Ovary (tissue), 9 donors: ENCODE results near the gene TDP1. TPM values are rescaled to one million over a fixed set of nuclear protein-coding genes. Genes with fewer than 3 reads are reported as not detected.

Source experiments
- DNase-seq, 5 donors: peaks; one replicate each; pipeline ENCODE4 v3.0.0-alpha.2; 2019 to 2020
- H3K27ac ChIP-seq, 2 donors: fragments of 200-600 bp; one replicate each; pipeline versions ENCODE4 v1.5.1 to v1.8.0; 2019 to 2022
- H3K27me3 ChIP-seq: fragments of 200-600 bp; one replicate; pipeline ENCODE4 v1.8.0; 2022
- H3K36me3 ChIP-seq: fragments of 200-600 bp; sonication (generic); one replicate; pipeline ENCODE4 v1.5.1; 2019
- H3K4me1 ChIP-seq: one replicate; pipeline ENCODE4 v1.8.1; 2013; ENCODE audit warnings: mild to moderate bottlenecking, moderate library complexity; ENCODE audit not compliant: insufficient read depth
- H3K4me3 ChIP-seq: fragments of 200-600 bp; sonication (generic); one replicate; pipeline ENCODE4 v1.5.1; 2017
- H3K9me3 ChIP-seq, 2 donors: fragments of 200-600 bp in 1 of 2; sonication (generic) in 1 of 2; one replicate each; pipeline versions ENCODE4 v1.5.1 to v1.8.1; 2013 to 2019; ENCODE audit warnings: mild to moderate bottlenecking in 1 of 2, moderate library complexity in 1 of 2
- CTCF ChIP-seq, 3 donors: fragments of 450-650 bp in 2 of 3; fragments of 200-600 bp in 1 of 3; IDR thresholded peaks; one replicate each; pipeline versions ENCODE4 v1.5.1 to v1.8.0; 2016 to 2022; ENCODE audit warnings: antibody characterized with exemption in 3 of 3, mild to moderate bottlenecking in 1 of 3
- EP300 ChIP-seq: sonication (generic); formaldehyde crosslinking; IDR thresholded peaks from one replicate; pipeline ENCODE4 v1.6.1; 2017; ENCODE audit warnings: antibody characterized with exemption
- POLR2A ChIP-seq: fragments of 450-650 bp; IDR thresholded peaks from one replicate; pipeline ENCODE4 v1.6.1; 2017; ENCODE audit warnings: antibody characterized with exemption, mild to moderate bottlenecking, moderate library complexity
- WGBS, 3 donors: extraction: QIAGEN DNeasy Blood & Tissue Kit in 1 of 3; methylation state at CpG; one replicate each; pipeline versions ENCODE4 v1.1.5 to v1.1.7; 2013 to 2017; 5-methylcytosine and 5-hydroxymethylcytosine counted together
- intact Hi-C, 4 donors: fragments of 100-400 bp; cut with DNase I; formaldehyde crosslinking; loops; one replicate each; pipeline versions ENCODE4 v1.11.0 to v1.15.1; 2022 to 2023
- polyA plus RNA-seq, 2 donors: library from polyadenylated mRNA; stranded (reverse); fragments of 200-250 nt in 1 of 2; fragments of 350-450 nt in 1 of 2; fragmentation: Illumina TruSeq in 1 of 2; extraction: RNeasy Lipid Tissue Mini Kit (QIAGEN cat#74804) in 1 of 2; gene quantifications; one replicate each; pipeline ENCODE4 v1.2.3, GENCODE V29; 2013 to 2014
- total RNA-seq, 7 donors: library from RNA; depleted of rRNA in 2 of 7; stranded (reverse); fragments of >200 nt in 2 of 7; fragmentation: NEBNext Ultra II Directional in 3 of 7; extraction: Animal tissue kit (Norgen Biotek cat#: 25700) in 3 of 7; gene quantifications; one replicate each; pipeline versions ENCODE4 v1.1.0 to v1.2.4, GENCODE V29; 2016 to 2023
- donor health status: DM: no; HTN: no; CAD: no; lungs with moderate emphysema.
- donor health status: DM: no; HTN: no; CAD: no.
- donor health status: Bipolar disorder and iron deficiency.
- donor health status: DM: yes; HTN: yes; CAD: no.
- donor health status: DM: no; HTN: no; CAD: no.
- donor health status: DM: yes; HTN: yes; CAD: no.

TDP1 gene
- total and polyA plus RNA-seq, 9 donors, result 5.4 to 14.5 (median 9.9) TPM

GRCh38 chr14:89909586-89909985 lies 46.1 kb upstream of the TDP1 start:
- Histone ChIP-seq H3K27ac (no peak overlapping the region), H3K27me3 (no peaks in the 10 kb centered on the region), H3K4me3 (no peak overlapping the region), H3K4me1 (peaks cover 6% of the 10 kb centered on the region), H3K36me3 (no peaks in the 10 kb centered on the region), H3K9me3 (no peaks in the 10 kb centered on the region)
- no peak for DNase-seq
- intact Hi-C loops, result no loop called here
- WGBS, 3 donors, result 95 to 98% (median 97%) methylated on average over 9 of the region's 9 CpGs
- no peak for TF ChIP-seq CTCF (IDR thresholded peaks at IDR 0.05)
- TF ChIP-seq POLR2A, result no peak
- TF ChIP-seq EP300, result no peak

- H3K9me3 ChIP-seq, result no peaks in the 10 kb centered on the region
- no peaks in the 10 kb centered on the region for H3K36me3 ChIP-seq
- 12 to 31% (median 17%) methylated on average over 5 of the region's 5 CpGs for WGBS, 3 donors
- H3K27ac ChIP-seq, result no peak overlapping the region
- H3K27me3 ChIP-seq, result no peaks in the 10 kb centered on the region
- TF ChIP-seq CTCF (IDR thresholded peaks at IDR 0.05) (no peak), POLR2A (no peak), EP300 (no peak)
- peaks cover 6% of the 10 kb centered on the region for H3K4me1 ChIP-seq
- no peak overlapping the region for H3K4me3 ChIP-seq
- intact Hi-C loops, result loop anchor here in 3 of 4 donors (2.0 to 10.0 kb wide), 4 partner anchors 666 to 878 kb away; no protein-coding TSS in a partner anchor
- no peak for DNase-seq
These were observed 45.1 kb upstream of the TDP1 start for GRCh38 chr14:89910691-89911009.

- 25 to 29% (median 27%) methylated on average over 11 of the region's 11 CpGs for whole genome bisulfite sequencing, 3 donors
- Histone ChIP-seq H3K27me3 (no peaks in the 10 kb centered on the region), H3K4me1 (peaks cover 6% of the 10 kb centered on the region), H3K9me3 (no peaks in the 10 kb centered on the region), H3K36me3 (no peaks in the 10 kb centered on the region), H3K4me3 (no peak overlapping the region), H3K27ac (no peak overlapping the region)
- peak in 2 of 5 donors; percentile 16 to 25 for DNase-seq
- intact Hi-C loops, result loop anchor here in 3 of 4 donors (2.0 to 10.0 kb wide), 4 partner anchors 666 to 879 kb away; no protein-coding TSS in a partner anchor
- TF ChIP-seq CTCF (IDR thresholded peaks at IDR 0.05) (no peak), EP300 (no peak), POLR2A (no peak)
These were observed 44.5 kb upstream of the TDP1 start for GRCh38 chr14:89911010-89911919.

GRCh38 chr14:89912221-89912620 lies 43.5 kb upstream of the TDP1 start:
- TF ChIP-seq POLR2A (no peak), CTCF (IDR thresholded peaks at IDR 0.05) (no peak), EP300 (no peak)
- WGBS, 3 donors, result 62 to 73% (median 68%) methylated on average over 2 of the region's 2 CpGs
- Histone ChIP-seq H3K4me3 (no peak overlapping the region), H3K27me3 (no peaks in the 10 kb centered on the region), H3K27ac (no peak overlapping the region), H3K36me3 (no peaks in the 10 kb centered on the region), H3K9me3 (no peaks in the 10 kb centered on the region), H3K4me1 (peaks cover 6% of the 10 kb centered on the region)
- DNase-seq, result no peak
- intact Hi-C loops, result loop anchor here in 3 of 4 donors (5.0 to 10.0 kb wide), 3 partner anchors 667 to 880 kb away; no protein-coding TSS in a partner anchor
